ENCODE data around the gene AP2S1. TPM values are rescaled to one million over a fixed set of nuclear protein-coding genes. Genes with fewer than 3 reads are reported as not detected.

The AP2S1 gene
- total and polyA plus RNA-seq, 2 of the 8 experiments (the other 6 are each of a cell fraction or from before 2014, with no cell fraction given): 195 to 211 TPM

GRCh38 chr19:46848389-46848788, 2.3 kb downstream of the AP2S1 start:
- Histone ChIP-seq H2BK120ac (replicated peaks; ENCODE audit: low read depth, low read length) (no peak overlapping the region), H3K23ac (ENCODE audit: insufficient read length) (no peak overlapping the region), H3K79me2 (ENCODE audit: control insufficient read depth in 1 of 2, insufficient read depth in 2 of 2, low read length in 2 of 2) (peaks cover 0 to 19% of the 10 kb centered on the region in 2 experiments; a peak in 2 of 4 replicates), H4K8ac (ENCODE audit: extremely low read depth, insufficient read depth, low read length) (no peak overlapping the region), H3K18ac (ENCODE audit: extremely low read depth, low read length) (no peak overlapping the region), H3K4me3 (ENCODE audit: extremely low read depth in 1 of 4, insufficient read depth in 2 of 4, low read depth in 3 of 4, low read length in 4 of 4) (no peak overlapping the region), H3K9me3 (ENCODE audit: insufficient read depth in 2 of 2, low read depth in 1 of 2, low read length in 1 of 2) (no peaks in the 10 kb centered on the region), H2BK5ac (ENCODE audit: low read depth, low read length) (no peak overlapping the region), H2AK5ac (ENCODE audit: low read depth, low read length) (no peak overlapping the region), H3K27me3 (replicated peaks in 1 of 4; ENCODE audit: control insufficient read depth in 3 of 4, extremely low read depth in 1 of 4, insufficient read depth in 3 of 4, low read length in 3 of 4) (no peaks in the 10 kb centered on the region), H3K79me1 (ENCODE audit: low read depth, low read length) (peaks cover 8% of the 10 kb centered on the region), H3K4me1 (replicated peaks in 1 of 4; ENCODE audit: control insufficient read depth in 3 of 4, insufficient read depth in 4 of 4, low read length in 3 of 4) (peaks cover 0 to 7% (median 3%) of the 10 kb centered on the region in 4 experiments; a peak in 5 of 7 replicates), H3K23me2 (ENCODE audit: low read depth, low read length) (peaks cover 7% of the 10 kb centered on the region; the same call in 1 of the 2 replicates), H3K4me2 (ENCODE audit: insufficient read depth in 1 of 2, low read depth in 2 of 2, low read length in 2 of 2) (no peak overlapping the region; a peak in 1 of 4 replicates), H4K91ac (replicated peaks; ENCODE audit: insufficient read length, low read length) (no peak overlapping the region), H2BK12ac (ENCODE audit: low read depth, low read length) (no peak overlapping the region), H4K5ac (ENCODE audit: insufficient read length, low read depth, low read length) (no peak overlapping the region), H3K56ac (replicated peaks; ENCODE audit: insufficient read length, low read depth, low read length) (no peak overlapping the region), H3K27ac (ENCODE audit: low read depth, low read length) (no peak overlapping the region), H2AFZ (ENCODE audit: low read length) (no peak overlapping the region), H2BK15ac (ENCODE audit: low read length) (no peak overlapping the region), H3K14ac (ENCODE audit: insufficient read length) (no peak overlapping the region), H3K9ac (replicated peaks in 1 of 4; ENCODE audit: extremely low read depth in 1 of 4, low read depth in 3 of 4, low read length in 3 of 4) (no peak overlapping the region), H2BK20ac (ENCODE audit: low read length) (no peak overlapping the region), H3K4ac (replicated peaks; ENCODE audit: insufficient read length, low read depth, low read length) (no peak overlapping the region), H3K36me3 (ENCODE audit: control insufficient read depth in 2 of 4, insufficient read depth in 4 of 4, low read length in 3 of 4) (peaks cover 6 to 13% (median 9%) of the 10 kb centered on the region in 4 experiments; a peak in 7 of 8 replicates), H4K20me1 (replicated peaks in 1 of 2; ENCODE audit: control insufficient read depth in 1 of 2, insufficient read depth in 2 of 2, low read length in 2 of 2) (peaks cover 0 to 5% of the 10 kb centered on the region in 2 experiments)
- ChIA-PET POLR2A (ENCODE audit: partially characterized antibody) (interaction anchor here (0.7 to 8.4 kb wide), 9 partner anchors 11 to 107 kb away, joined by 3 to 78 read pairs (median 4); partner anchors contain the start of genes ARHGAP35 and SLC1A5), CTCF (ENCODE audit: partially characterized antibody) (interaction anchor here (0.6 kb wide), 2 partner anchors 26 to 94 kb away, joined by 3 read pairs; no protein-coding TSS in a partner anchor)
- WGBS, 2 experiments (ENCODE audit: extremely low coverage in 1 of 2, insufficient coverage in 1 of 2, insufficient read length in 1 of 2, insufficient replicate concordance in 2 of 2, low coverage in 1 of 2, low lambda C conversion rate in 2 of 2, missing lambda C conversion rate in 1 of 2): 90% methylated on average over 2 of the region's 2 CpGs; no CpG with 5 or more reads in 1 of the 2 experiments
- DNase-seq (ENCODE audit: low read depth in 1 of 2, low spot score in 2 of 2) (no peak), FAIRE-seq (no peak)
- TF ChIP-seq ATF2 (IDR thresholded peaks at IDR 0.05; ENCODE audit: low read length) (no peak), EZH2 (IDR thresholded peaks at IDR 0.05; ENCODE audit: low read depth, low read length, severe bottlenecking) (no peak), CREB1 (IDR thresholded peaks at IDR 0.05) (no peak), POU5F1 (IDR thresholded peaks at IDR 0.05; ENCODE audit: low read depth, low read length) (no peak), SIX5 (IDR thresholded peaks at IDR 0.05; ENCODE audit: low read depth, low read length) (no peak), RBBP5 (IDR thresholded peaks at IDR 0.05; ENCODE audit: borderline replicate concordance, low read depth, low read length) (no peak), KDM4A (IDR thresholded peaks at IDR 0.05; ENCODE audit: low read depth, low read length, severe bottlenecking) (no peak), SIN3A (conservative IDR thresholded peaks at IDR 0.05 in 1 of 2, IDR thresholded peaks at IDR 0.05 in 1 of 2; ENCODE audit: low read depth in 1 of 2, low read length in 2 of 2) (no peak), TAF7 (optimal IDR thresholded peaks at IDR 0.05; ENCODE audit: borderline replicate concordance, low read depth, low read length) (no peak), HDAC6 (IDR thresholded peaks at IDR 0.05; ENCODE audit: low read depth, low read length) (no peak), TEAD4 (IDR thresholded peaks at IDR 0.05; ENCODE audit: low read depth, low read length) (no peak)

Measured in H1 (cell line).